KBM-7 (cell line): Measurements from ENCODE around the gene CYP27B1.
A peak's percentile ranks its signal among the peaks of the same experiment; 100 is the strongest.

Experiments
- DNase-seq: peaks from one replicate; pipeline ENCODE4 v3.0.0-alpha.2; 2015
- in situ Hi-C: fragments of 300-500 bp; cut with MboI; formaldehyde crosslinking; loops from 2 replicates; pipeline ENCODE4 v1.14.3; 2020; ENCODE audit warnings: low sequenced_read_pairs, low pct_unique_long_range_greater_than_20kb, mixed read lengths

The CYP27B1 gene

GRCh38 chr12:57771236-57771872 is 4.5 kb upstream of the CYP27B1 start:
- DNase-seq: peak; percentile 97
- in situ Hi-C loops: no loop called here

GRCh38 chr12:57770734-57771133 is 3.9 kb upstream of the CYP27B1 start:
- in situ Hi-C loops: no loop called here
- no peak for DNase-seq

- in situ Hi-C loops: no loop called here
- DNase-seq: no peak
Measured at GRCh38 chr12:57769594-57769993, 2.7 kb upstream of the CYP27B1 start.

- no peak for DNase-seq
- in situ Hi-C loops: no loop called here
Measured at GRCh38 chr12:57767876-57768275, 998 bp upstream of the CYP27B1 start.

- DNase-seq: no peak
- in situ Hi-C loops: no loop called here
Measured at GRCh38 chr12:57767305-57767698, 424 bp upstream of the CYP27B1 start.

- in situ Hi-C loops: no loop called here
- DNase-seq: no peak
Measured at GRCh38 chr12:57765698-57766463, 997 bp downstream of the CYP27B1 start.

- in situ Hi-C loops: no loop called here
- DNase-seq: peak; percentile 45
Measured at GRCh38 chr12:57765003-57765697, 1.7 kb downstream of the CYP27B1 start.

GRCh38 chr12:57764662-57765002 is 2.2 kb downstream of the CYP27B1 start:
- DNase-seq: no peak
- in situ Hi-C loops: no loop called here

- in situ Hi-C loops: no loop called here
- no peak for DNase-seq
Measured at GRCh38 chr12:57763881-57764661, 2.8 kb downstream of the CYP27B1 start.

- no peak for DNase-seq
- in situ Hi-C loops: no loop called here
Measured at GRCh38 chr12:57762463-57762862, 4.4 kb downstream of the CYP27B1 start.

- no peak for DNase-seq
- in situ Hi-C loops: no loop called here
Measured at GRCh38 chr12:57761391-57761998, 5.4 kb downstream of the CYP27B1 start.

- in situ Hi-C loops: no loop called here
- DNase-seq: no peak
Measured at GRCh38 chr12:57760347-57760982, 6.4 kb downstream of the CYP27B1 start.

GRCh38 chr12:57759360-57759980 is 7.4 kb downstream of the CYP27B1 start:
- DNase-seq: peak; percentile 34
- in situ Hi-C loops: no loop called here

GRCh38 chr12:57758552-57759359 is 8.1 kb downstream of the CYP27B1 start:
- no peak for DNase-seq
- in situ Hi-C loops: no loop called here

GRCh38 chr12:57757771-57758170 is 9.1 kb downstream of the CYP27B1 start:
- in situ Hi-C loops: no loop called here
- no peak for DNase-seq

- in situ Hi-C loops: no loop called here
- DNase-seq: peak; percentile 79
Measured at GRCh38 chr12:57756406-57757341, 10.2 kb downstream of the CYP27B1 start.
